HepG2 (cell line): ENCODE results near the gene MCM3. TPM values are rescaled to one million over a fixed set of nuclear protein-coding genes. Genes with fewer than 3 reads are reported as not detected.

Experiments used
- ATF1 ChIP-seq: IDR thresholded peaks from 2 replicates; pipeline ENCODE4 v1.6.1; 2016; ENCODE audit warnings: mild to moderate bottlenecking, control low read depth
- CAMTA2 ChIP-seq: sonication (generic); formaldehyde crosslinking; IDR thresholded peaks from 2 replicates; pipeline ENCODE4 v1.4.0; 2020; ENCODE audit warnings: mild to moderate bottlenecking, missing genetic modification reagents, borderline replicate concordance
- EP300 ChIP-seq, 3 experiments: sonication (generic) in 1 of 3; formaldehyde crosslinking in 1 of 3; IDR thresholded peaks; 2 replicates each; pipeline versions ENCODE4 v1.5.1 to v1.6.1; 2011 to 2020; ENCODE audit warnings: low read depth in 2 of 3, low read length in 2 of 3, borderline replicate concordance in 1 of 3, improper control_type of control experiment in 1 of 3, mild to moderate bottlenecking in 1 of 3, missing genetic modification reagents in 1 of 3, moderate library complexity in 1 of 3
- ETV5 ChIP-seq: IDR thresholded peaks from 2 replicates; pipeline ENCODE4 v1.6.1; 2018; ENCODE audit warnings: missing biosample characterization, missing genetic modification reagents, inconsistent platforms, borderline replicate concordance
- FOXA1 ChIP-seq, 2 experiments: fragments of 450-650 bp in 1 of 2; sonication (generic) in 1 of 2; formaldehyde crosslinking in 1 of 2; IDR thresholded peaks; 2 replicates each; pipeline versions ENCODE4 v1.4.0 to v1.6.1; 2016 to 2020; ENCODE audit warnings: missing genetic modification reagents in 1 of 2
- FOXK1 ChIP-seq: sonication (generic); formaldehyde crosslinking; IDR thresholded peaks from 2 replicates; pipeline ENCODE4 v1.4.0; 2020; ENCODE audit warnings: low read depth, missing genetic modification reagents, borderline replicate concordance
- HNF4G ChIP-seq, 2 experiments: sonication (generic) in 1 of 2; formaldehyde crosslinking in 1 of 2; IDR thresholded peaks; 2 replicates each; pipeline versions ENCODE4 v1.4.0 to v1.6.1; 2011 to 2020; ENCODE audit warnings: borderline replicate concordance in 2 of 2, low read depth in 2 of 2, mild to moderate bottlenecking in 2 of 2, low read length in 1 of 2, missing genetic modification reagents in 1 of 2, moderate library complexity in 1 of 2
- KDM1A ChIP-seq: IDR thresholded peaks from 2 replicates; pipeline ENCODE4 v1.6.1; 2016; ENCODE audit warnings: missing compliant biosample characterization
- NCOA2 ChIP-seq: sonication (generic); formaldehyde crosslinking; IDR thresholded peaks from 2 replicates; pipeline ENCODE4 v1.8.0; 2022; ENCODE audit warnings: inconsistent platforms
- NR2F6 ChIP-seq, 2 experiments: IDR thresholded peaks; 2 replicates each; pipeline ENCODE4 v1.6.1; 2016; ENCODE audit warnings: antibody characterized with exemption in 1 of 2, mild to moderate bottlenecking in 1 of 2
- PPARG ChIP-seq: conservative IDR thresholded peaks from 2 replicates; pipeline ENCODE4 v1.6.1; 2016; ENCODE audit warnings: missing biosample characterization, missing genetic modification reagents
- REL ChIP-seq: sonication (generic); formaldehyde crosslinking; conservative IDR thresholded peaks from 2 replicates; pipeline ENCODE4 v1.8.0; 2022; ENCODE audit warnings: mild to moderate bottlenecking, missing genetic modification reagents, moderate library complexity
- REST ChIP-seq, 2 experiments: IDR thresholded peaks; 2 replicates each; pipeline ENCODE4 v1.6.1; 2011 to 2012; ENCODE audit warnings: low read length in 2 of 2, borderline replicate concordance in 1 of 2, low read depth in 1 of 2, mild to moderate bottlenecking in 1 of 2, moderate library complexity in 1 of 2
- RNF2 ChIP-seq: fragments of 450-650 bp; conservative IDR thresholded peaks from 2 replicates; pipeline ENCODE4 v1.6.1; 2016; ENCODE audit warnings: low read depth
- RXRB ChIP-seq: IDR thresholded peaks from 2 replicates; pipeline ENCODE4 v1.6.1; 2016; ENCODE audit warnings: borderline replicate concordance, missing genetic modification reagents, missing compliant biosample characterization
- SSRP1 ChIP-seq: IDR thresholded peaks from 2 replicates; pipeline ENCODE4 v1.6.1; 2016; ENCODE audit warnings: control low read depth
- ZFP1 ChIP-seq: IDR thresholded peaks from 2 replicates; pipeline ENCODE4 v1.6.1; 2016
- ZKSCAN8 ChIP-seq: IDR thresholded peaks from 2 replicates; pipeline ENCODE4 v1.6.1; 2016; ENCODE audit warnings: borderline replicate concordance, missing genetic modification reagents, missing compliant biosample characterization
- ZNF124 ChIP-seq: sonication (generic); formaldehyde crosslinking; IDR thresholded peaks from 2 replicates; pipeline ENCODE4 v1.4.0; 2020; ENCODE audit warnings: missing genetic modification reagents
- ZNF235 ChIP-seq: sonication (generic); formaldehyde crosslinking; IDR thresholded peaks from 2 replicates; pipeline ENCODE4 v1.8.1; 2023; ENCODE audit warnings: mild to moderate bottlenecking, missing genetic modification reagents, borderline replicate concordance
- ZNF350 ChIP-seq: sonication (generic); formaldehyde crosslinking; IDR thresholded peaks from 2 replicates; pipeline ENCODE4 v1.4.0; 2020; ENCODE audit warnings: mild to moderate bottlenecking, low read depth, missing genetic modification reagents, borderline replicate concordance
- ZNF691 ChIP-seq: sonication (generic); formaldehyde crosslinking; IDR thresholded peaks from 2 replicates; pipeline ENCODE4 v1.4.0; 2020; ENCODE audit warnings: missing genetic modification reagents, low read depth, mild to moderate bottlenecking, borderline replicate concordance
- ZNF710 ChIP-seq: sonication (generic); formaldehyde crosslinking; IDR thresholded peaks from 2 replicates; pipeline ENCODE4 v1.5.0; 2020; ENCODE audit warnings: mild to moderate bottlenecking, missing genetic modification reagents, borderline replicate concordance
- polyA plus RNA-seq, 8 experiments: library from polyadenylated mRNA; depleted of rRNA in 3 of 8; stranded (reverse) in 7 of 8; unstranded in 1 of 8; fragments of >200 nt; fragmentation: Illumina TruSeq in 4 of 8; extraction: Trizol in 4 of 8; gene quantifications; 2 replicates each; pipeline versions ENCODE4 v1.2.1 to v1.2.3, GENCODE V29; 2011 to 2016; ENCODE audit warnings: low read depth in 4 of 8, missing spikeins in 1 of 8, mixed read lengths in 1 of 8; ENCODE audit not compliant: insufficient read depth in 1 of 8
- total RNA-seq, 5 experiments: library from RNA; depleted of rRNA; stranded (reverse); fragments of >200 nt; fragmentation: Illumina TruSeq; extraction: Trizol; gene quantifications; 2 replicates each; pipeline ENCODE4 v1.2.3, GENCODE V29; 2016; ENCODE audit warnings: low read depth in 1 of 5

MCM3 gene
- total and polyA plus RNA-seq, 2 of the 13 experiments (the other 11 are each of a cell fraction or from before 2014, with no cell fraction given): 164 to 288 TPM

GRCh38 chr6:52249078-52249477 is 35.5 kb downstream of the MCM3 start (continued):
- TF ChIP-seq ZNF691 (CRISPR knock-in tag): no peak
- 0 out of 2 replicates have a peak, but pooled peaks have one; percentile 14 for TF ChIP-seq ATF1 (CRISPR knock-in tag)
- no peak; the same call in 1 of the 2 replicates for TF ChIP-seq NR2F6 (IDR thresholded peaks at IDR 0.05)
- TF ChIP-seq NR2F6 (CRISPR knock-in tag; IDR thresholded peaks at IDR 0.05): peak; percentile 65
- TF ChIP-seq RNF2: no peak
- no peak for TF ChIP-seq CAMTA2
- 0 out of 2 replicates have a peak, but pooled peaks have one; percentile 24 for TF ChIP-seq ZFP1 (CRISPR knock-in tag)
- 0 out of 2 replicates have a peak, but pooled peaks have one; percentile 24 for TF ChIP-seq ZKSCAN8
- no peak for TF ChIP-seq REST (IDR thresholded peaks at IDR 0.05; ENCODE audit: borderline replicate concordance in 1 of 2, low read depth in 1 of 2, low read length in 2 of 2)
- 0 out of 2 replicates have a peak, but pooled peaks have one; percentile 48 for TF ChIP-seq FOXK1 (CRISPR knock-in tag)
- TF ChIP-seq REL (CRISPR knock-in tag): no peak
- no peak for TF ChIP-seq KDM1A (CRISPR knock-in tag)
- no peak for TF ChIP-seq ZNF350 (CRISPR knock-in tag)
- no peak for TF ChIP-seq SSRP1
- TF ChIP-seq ETV5: no peak
- 0 out of 2 replicates have a peak, but pooled peaks have one; percentile 36 for TF ChIP-seq NCOA2 (CRISPR knock-in tag)
- no peak for TF ChIP-seq ZNF235 (CRISPR knock-in tag)
- 0 out of 2 replicates have a peak, but pooled peaks have one; percentile 58 for TF ChIP-seq ZNF710 (CRISPR knock-in tag)
- TF ChIP-seq RXRB: peak; percentile 78
- no peak; the same call in 1 of the 2 replicates for TF ChIP-seq HNF4G (IDR thresholded peaks at IDR 0.05; ENCODE audit: borderline replicate concordance, low read depth, low read length)
- no peak for TF ChIP-seq HNF4G (CRISPR knock-in tag; IDR thresholded peaks at IDR 0.05; ENCODE audit: borderline replicate concordance, low read depth)
- 0 out of 4 replicates have a peak, but pooled peaks of 1 of the 2 experiments have one; percentile 17 for TF ChIP-seq EP300 (IDR thresholded peaks at IDR 0.05; ENCODE audit: low read depth in 2 of 2, low read length in 2 of 2)
- no peak; the same call in 1 of the 2 replicates for TF ChIP-seq EP300 (CRISPR knock-in tag; IDR thresholded peaks at IDR 0.05; ENCODE audit: borderline replicate concordance)
- no peak for TF ChIP-seq FOXA1 (IDR thresholded peaks at IDR 0.05)
- TF ChIP-seq FOXA1 (CRISPR knock-in tag; IDR thresholded peaks at IDR 0.05): peak; percentile 12; the same call in 1 of the 2 replicates
- TF ChIP-seq PPARG (CRISPR knock-in tag): peak; percentile 88
- TF ChIP-seq ZNF124: no peak
